Inferior parietal cortex (tissue), 1 donor: ENCODE measurements around the gene IGF2BP2.

Source experiments
- DNase-seq: peaks from one replicate; pipeline ENCODE4 v3.0.0-alpha.2; 2016; ENCODE audit errors: extremely low spot score

The IGF2BP2 gene

DNA sequence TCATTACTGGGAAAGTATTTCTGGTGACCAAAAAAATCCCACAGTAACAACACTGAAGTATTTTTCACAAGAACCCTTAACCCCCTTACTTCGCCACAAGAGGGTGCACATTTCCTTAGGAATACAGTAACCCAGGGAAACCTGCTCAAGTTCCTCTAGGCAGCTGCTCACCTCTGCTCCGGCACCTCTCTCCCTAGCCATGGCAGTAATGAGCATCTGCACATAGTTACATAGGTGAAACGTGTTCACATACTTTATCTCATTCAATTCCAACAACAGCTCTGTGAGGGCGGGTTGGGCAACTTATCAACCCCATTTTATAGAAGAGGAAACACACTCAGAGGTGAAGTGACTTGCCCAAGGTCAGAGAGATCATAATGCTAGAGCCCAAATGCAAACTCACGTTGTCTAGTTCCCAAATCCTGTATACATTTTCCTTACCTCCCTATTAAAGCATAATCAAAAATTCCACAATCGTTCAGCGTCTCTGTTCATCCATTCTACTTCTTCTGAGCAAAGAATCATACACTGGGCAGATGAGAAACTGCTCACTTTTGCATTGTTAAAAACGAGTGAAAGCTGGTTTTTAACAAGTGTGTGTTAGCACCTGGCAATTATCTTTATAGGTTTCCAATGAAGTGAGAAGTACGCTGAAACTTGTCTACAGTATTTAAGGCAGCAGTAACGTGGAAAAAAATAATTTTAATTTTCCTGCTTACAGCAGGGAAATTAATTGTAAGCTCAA, 90.7 kb downstream of the IGF2BP2 start:
- peak; percentile 24 for DNase-seq

GRCh38 chr3:185732782-185733181, 92.1 kb downstream of the IGF2BP2 start:
- DNase-seq = no peak

DNA sequence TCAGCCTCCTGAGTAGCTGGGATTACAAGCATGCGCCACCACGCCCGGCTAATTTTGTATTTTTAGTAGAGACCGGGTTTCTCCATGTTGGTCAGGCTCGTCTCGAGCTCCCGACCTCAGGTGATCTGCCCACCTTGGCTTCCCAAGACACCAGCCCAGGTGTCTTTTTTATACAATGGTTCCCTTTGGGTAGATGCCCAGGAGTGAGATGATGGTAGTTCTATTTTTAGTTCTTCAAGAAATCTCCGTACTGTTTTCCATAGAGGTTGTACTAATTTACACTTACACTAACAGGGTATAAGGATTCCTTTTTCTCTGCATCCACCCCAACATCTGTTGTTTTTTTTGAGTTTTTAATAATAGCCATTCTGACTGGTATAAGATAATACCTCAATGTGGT, 94.3 kb downstream of the IGF2BP2 start:
- DNase-seq = no peak

DNA sequence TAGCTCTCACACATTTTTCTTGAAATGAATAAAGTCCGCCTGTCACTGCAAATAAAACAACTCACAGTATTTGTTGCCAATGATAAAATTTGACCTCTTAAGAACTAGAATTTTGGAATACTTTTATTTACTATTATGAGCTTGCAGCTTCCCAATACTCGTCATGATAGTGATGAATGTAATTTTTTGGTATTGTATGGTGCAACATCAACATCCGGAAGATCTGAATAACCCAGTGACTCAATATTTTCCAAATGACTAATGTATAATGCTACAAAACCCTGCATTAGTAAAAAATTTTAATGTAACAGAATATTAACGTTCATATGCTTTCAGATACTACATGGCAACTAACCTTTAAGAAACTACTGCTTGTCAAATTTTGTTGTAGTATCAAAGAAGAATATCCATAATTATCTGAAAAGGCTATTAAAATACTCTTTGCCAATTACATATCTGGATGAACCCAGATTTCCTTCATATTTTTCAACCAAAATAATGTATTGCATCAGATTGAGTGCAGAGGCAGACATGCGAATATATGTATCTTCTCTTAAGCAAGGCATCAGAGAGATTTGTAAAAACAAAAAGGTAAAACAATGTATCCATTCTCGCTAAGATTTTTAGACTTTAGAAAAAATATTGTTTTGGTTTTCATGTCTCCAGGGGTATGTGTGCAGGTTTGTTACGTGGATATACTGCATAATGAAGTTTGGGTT, 95.3 kb downstream of the IGF2BP2 start:
- no peak for DNase-seq

DNA sequence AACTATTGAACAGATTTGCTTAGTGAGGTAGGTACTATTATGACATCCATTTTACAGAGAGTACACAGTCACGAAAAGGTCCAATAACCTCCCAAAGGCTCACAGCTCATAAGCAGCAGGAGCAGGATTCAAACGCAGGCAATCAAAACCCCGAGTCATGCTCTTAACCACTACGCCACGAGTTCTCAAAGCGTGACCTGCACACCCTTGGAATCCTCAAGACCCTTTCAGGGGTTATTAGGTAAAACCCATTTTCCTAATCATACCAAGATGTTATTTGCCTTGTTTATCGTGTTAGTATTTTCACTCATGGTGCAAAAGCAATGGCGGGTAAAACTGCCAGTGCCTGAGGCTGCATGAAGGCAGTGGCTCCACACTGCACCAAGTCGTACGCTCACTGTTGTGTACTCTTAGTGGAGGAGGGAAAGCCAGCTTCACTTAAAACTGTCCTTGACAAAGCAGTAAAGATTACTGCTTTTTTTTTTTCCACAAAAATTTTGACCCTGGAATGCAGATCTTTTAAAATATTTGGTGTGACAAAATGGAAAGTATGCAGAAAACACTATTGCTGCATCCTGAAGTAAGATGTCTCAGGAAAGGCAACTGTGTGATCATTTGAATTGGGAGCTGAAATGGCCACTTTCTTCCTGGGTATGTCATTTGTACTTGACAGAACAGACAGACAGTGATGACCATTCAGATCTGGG, 96.1 kb downstream of the IGF2BP2 start:
- DNase-seq = no peak

- DNase-seq = no peak
These were observed 97.0 kb downstream of the IGF2BP2 start for GRCh38 chr3:185727873-185728272.

GRCh38 chr3:185726254-185726967, 98.4 kb downstream of the IGF2BP2 start:
- no peak for DNase-seq

GRCh38 chr3:185724761-185725160, 100.1 kb downstream of the IGF2BP2 start:
- DNase-seq = no peak

GRCh38 chr3:185724251-185724650, 100.6 kb downstream of the IGF2BP2 start:
- DNase-seq = no peak

DNA sequence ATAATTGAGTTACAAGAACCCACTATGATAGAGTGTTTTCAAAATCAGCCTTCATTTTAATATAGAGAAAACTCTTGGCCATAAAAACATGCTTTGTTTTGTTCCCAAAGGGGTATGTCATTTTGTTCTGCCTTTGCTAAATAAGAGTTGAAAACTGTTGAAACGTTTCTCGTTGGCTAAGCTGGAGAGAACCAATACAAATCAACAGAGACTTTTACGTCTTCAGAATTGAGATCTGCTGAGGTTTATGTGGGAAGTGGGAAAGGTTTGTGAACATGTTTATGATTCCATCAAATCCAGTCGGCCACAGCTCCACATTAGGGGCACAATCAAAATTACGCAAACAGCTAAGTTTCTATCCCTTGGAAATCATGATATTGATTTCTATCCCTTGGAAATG, 102.0 kb downstream of the IGF2BP2 start:
- no peak for DNase-seq

GRCh38 chr3:185721970-185722369, 102.9 kb downstream of the IGF2BP2 start:
- DNase-seq = no peak

GRCh38 chr3:185720326-185720725, 104.5 kb downstream of the IGF2BP2 start:
- DNase-seq = no peak

GRCh38 chr3:185718736-185719593, 105.9 kb downstream of the IGF2BP2 start:
- DNase-seq = no peak

DNA sequence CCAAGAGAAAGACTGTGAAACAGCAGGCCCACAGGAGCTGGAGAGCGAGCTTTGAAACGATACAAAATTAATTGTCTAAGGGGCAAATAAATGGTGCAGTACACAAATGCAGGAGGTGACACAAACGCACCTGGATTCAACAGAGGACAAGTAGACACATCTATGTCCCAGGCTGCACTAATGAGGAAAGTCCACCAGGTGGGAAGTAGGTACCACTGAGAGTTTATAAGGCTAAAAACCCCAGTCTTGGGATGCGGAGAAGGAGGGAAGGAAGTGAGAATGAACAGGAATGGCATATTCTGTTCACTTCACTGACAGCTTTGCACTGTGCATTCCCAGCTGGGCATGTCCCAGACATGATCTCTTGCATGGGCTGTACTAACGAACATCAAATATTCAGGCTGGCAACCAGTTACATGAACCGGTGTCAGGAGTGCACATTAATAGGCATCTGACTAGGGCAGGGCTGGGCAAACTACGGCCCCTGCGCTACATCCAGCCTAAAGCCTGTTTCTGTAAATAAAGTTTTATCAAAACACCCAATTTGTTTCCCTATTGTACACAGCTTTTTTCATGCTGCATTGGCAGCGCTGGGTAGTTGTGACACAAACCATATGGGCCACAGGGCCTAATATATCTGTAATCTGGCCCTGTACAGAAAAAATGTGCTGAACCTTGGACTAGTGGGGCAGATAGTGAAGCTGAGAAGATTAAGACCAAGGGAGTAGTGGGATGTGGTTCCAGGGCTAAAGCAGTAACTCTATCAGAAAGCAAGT, 107.0 kb downstream of the IGF2BP2 start:
- DNase-seq = no peak

DNA sequence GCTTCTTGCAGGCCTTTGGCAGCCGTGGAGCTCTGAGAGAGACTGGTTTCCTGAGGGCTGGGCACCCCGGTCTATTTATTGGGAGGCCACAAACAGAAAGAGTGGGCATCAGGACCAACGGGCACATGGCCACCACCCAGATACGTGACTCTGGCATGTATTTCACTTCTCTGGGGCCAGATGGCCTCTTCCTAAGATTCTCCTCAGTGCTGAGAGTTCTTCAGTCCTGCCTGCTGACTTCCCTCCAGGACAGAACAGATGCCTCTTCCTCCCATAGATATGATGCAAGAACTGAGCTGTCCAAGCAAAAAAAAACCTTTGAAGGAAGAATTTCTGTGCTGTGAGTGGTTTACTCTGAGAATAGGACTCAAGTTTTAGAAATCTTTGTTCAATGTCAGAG, 107.7 kb downstream of the IGF2BP2 start:
- DNase-seq = no peak

DNA sequence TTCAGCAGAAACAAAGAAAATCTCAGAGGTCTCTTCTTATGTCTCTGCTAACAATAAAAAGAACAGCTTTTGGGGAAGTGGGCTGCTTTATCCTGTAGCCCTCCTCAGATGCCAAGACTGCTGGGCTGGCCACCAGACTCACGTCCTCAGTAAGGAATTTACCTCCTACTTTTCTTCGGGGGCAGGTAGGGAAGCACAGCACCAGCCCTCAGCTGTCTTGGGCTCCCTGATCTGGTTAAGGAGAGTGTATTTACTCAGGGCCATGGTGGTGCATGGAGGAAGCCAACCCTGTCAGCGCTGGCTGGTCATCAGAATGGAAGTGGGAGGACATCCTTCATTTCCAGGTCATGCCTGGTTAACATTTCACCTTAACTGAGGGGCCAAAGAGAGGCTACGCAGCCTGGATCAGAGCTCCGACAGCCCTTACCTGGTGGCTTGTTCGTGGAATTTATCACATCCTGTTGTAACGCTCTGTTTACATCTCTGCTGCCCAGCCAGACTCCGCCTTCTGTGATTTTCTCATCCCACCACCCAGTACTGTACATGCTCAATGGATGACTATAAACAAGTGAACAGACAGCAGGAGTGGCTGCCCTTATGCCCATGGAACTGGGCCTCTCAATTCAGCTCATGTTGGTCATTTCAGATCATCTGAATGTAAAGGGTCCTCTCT, 108.3 kb downstream of the IGF2BP2 start:
- DNase-seq = no peak

- no peak for DNase-seq
These were observed 109.8 kb downstream of the IGF2BP2 start for GRCh38 chr3:185715091-185715490.

DNA sequence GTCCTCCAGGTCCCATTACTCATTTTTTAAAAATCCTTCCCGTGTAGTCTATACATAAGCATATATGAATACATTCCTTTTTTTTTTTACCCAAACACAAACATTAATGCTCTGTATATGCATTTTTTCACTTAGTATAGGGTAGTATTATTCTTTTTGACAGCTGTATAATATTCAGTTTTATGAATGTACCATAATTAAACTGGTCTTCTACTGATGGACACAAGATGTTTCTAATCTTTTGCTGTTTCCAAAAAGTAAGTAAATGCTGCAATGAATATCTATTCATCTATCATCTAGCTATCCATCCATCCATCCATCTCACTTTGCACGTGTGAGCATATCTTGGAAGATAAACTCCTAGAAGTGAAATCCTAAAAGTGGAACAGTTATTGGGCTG, 110.8 kb downstream of the IGF2BP2 start:
- DNase-seq = no peak

- no peak for DNase-seq
These were observed 111.8 kb downstream of the IGF2BP2 start for GRCh38 chr3:185713015-185713414.

- no peak for DNase-seq
These were observed 112.5 kb downstream of the IGF2BP2 start for GRCh38 chr3:185712337-185712736.
